GM21723 (cell line): Measurements from ENCODE around the gene OGFRL1.

Experiments
- ATAC-seq: cut with Tn5 transposase; IDR thresholded peaks from one replicate; pipeline ENCODE4 v1.9.1; 2021; ENCODE audit warnings: mild to moderate bottlenecking, moderate library complexity; ENCODE audit not compliant: unreplicated experiment

OGFRL1 gene

GRCh38 chr6:71333050-71333449 lies 44.4 kb downstream of the OGFRL1 start:
- ATAC-seq, result no peak

DNA sequence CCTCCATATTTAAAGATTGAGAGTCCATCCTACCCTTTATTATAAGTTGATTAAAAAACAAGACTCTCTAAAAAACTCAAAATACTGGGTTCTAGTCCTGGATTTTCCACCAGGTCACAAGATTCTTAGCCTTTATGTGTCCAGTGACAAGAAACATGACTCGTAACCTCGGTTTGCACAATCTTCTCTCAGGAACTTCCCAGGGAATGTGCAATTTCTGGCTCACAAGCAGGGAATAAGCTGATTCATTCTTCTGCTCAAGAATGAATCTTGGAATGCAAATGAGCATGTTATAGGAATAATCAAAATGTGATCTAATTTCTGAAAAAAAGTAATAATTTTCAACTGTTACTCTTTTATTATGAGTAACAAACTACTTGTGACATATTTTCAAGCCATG lies 45.1 kb downstream of the OGFRL1 start:
- no peak for ATAC-seq

DNA sequence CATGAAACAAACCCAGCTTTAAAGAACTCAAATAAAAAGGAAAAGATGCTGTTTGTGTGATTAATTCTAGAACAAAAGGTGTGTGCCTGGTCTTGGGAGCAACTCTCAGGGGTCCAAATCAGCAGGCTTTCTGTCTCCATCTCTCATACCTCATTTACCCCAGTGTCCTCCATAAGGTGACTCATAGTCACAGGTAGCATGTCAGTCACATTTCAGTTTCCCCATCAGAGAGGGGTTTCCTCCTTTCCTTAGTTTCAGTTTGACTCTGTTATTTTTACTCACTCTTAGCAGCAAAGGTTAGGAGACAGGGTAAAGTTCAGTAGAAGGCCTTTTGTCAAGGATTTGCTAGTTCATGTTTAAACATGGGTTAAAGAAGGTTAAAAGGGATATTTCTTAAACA lies 46.2 kb downstream of the OGFRL1 start:
- ATAC-seq, result no peak

DNA sequence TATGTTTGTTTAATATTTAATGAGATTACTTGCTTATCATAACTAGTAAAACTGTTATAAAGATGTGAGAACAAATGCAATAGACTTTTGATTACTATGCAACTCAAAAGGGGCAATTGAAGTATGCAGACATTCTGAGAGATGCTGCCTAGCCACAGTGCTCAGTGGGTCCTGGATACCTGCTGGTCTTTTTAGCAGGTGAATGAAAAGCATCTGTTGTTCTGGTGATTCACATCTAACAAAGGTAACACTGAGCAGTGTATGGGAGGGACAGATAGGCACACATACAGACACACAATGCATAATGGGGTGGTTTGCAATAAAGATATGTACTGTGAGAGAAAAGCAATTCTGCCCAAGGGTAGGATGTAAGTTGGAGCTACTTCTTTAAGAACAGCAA lies 46.9 kb downstream of the OGFRL1 start:
- ATAC-seq, result no peak

- ATAC-seq, result no peak
Measured at GRCh38 chr6:71336901-71337300, 48.3 kb downstream of the OGFRL1 start.

DNA sequence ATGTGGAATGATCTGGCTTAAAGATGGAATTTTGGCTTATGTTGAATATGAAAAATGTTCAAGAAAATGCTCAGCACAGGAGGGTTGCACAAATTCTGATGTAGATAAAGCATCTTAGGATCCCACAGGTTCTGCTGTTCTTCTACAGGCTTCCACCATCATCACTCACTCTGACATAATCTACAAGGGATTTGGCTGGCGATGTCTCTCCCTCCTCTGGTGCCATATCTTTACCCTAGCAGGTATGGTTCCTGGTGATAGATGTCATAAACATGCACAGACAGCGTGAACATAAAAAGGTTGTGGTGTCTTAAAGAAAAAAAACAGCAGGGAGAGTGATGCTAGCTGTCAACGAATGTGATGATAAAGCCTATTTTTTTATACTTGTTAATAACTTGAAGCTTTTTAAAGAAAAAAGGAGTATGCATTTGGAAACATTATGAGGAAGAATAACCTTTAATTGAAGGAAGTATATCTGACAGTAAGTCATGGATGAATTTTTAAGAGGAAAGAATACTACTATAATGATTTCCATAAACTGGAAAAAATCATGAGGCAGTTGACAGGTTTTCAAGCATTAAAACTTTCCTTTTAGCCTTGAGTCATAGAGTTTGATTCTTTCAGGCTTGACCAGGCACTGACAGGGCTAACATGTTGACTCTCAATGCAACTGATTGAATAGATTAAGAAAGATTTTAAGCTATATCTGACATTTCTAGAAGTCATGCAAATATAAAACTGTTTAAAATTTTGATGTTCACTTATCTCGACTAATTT lies 50.1 kb downstream of the OGFRL1 start:
- no peak for ATAC-seq

DNA sequence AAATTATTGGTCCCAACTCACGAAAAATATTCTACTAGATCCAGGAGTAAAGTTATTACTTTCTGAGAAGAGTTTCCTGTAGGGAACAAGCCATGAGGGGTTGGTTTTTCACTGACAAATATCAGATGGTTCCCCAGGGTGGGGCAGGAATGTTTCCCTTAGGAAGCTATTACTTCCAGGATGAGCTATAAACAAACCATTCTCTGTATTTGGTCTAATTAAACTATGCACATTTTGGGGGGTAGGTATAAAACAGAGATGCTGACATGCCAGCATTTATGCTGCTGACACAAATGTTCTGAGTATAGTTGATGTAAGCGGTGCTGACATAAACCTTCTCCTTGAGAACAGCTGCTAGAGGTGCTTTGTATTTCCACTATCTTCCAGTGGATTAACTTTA lies 54.2 kb downstream of the OGFRL1 start:
- ATAC-seq, result no peak

- no peak for ATAC-seq
Measured at GRCh38 chr6:71345476-71346333, 57.1 kb downstream of the OGFRL1 start.

GRCh38 chr6:71346334-71346694 lies 57.7 kb downstream of the OGFRL1 start:
- no peak for ATAC-seq

- ATAC-seq, result no peak
Measured at GRCh38 chr6:71347119-71347518, 58.5 kb downstream of the OGFRL1 start.

- no peak for ATAC-seq
Measured at GRCh38 chr6:71349395-71349794, 60.8 kb downstream of the OGFRL1 start.

- no peak for ATAC-seq
Measured at GRCh38 chr6:71349976-71350615, 61.5 kb downstream of the OGFRL1 start.

DNA sequence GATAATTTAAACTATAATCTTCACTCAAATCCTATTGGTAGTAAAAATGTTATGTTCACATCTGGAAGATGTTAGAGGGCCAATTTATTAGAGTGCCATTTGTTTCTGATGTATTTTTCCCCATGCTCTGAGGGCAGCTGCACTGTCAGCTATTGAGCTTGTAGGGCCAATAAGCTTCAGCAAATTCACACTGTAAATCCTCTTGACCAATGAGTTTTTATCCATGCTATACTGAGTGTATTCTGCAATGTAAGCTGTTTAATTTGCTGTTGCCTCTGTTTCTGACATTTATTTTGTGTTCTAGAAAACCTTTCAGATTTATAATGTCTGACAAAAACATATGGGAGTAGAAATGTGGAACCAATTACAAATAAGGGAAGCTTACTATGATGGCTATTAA lies 62.6 kb downstream of the OGFRL1 start:
- no peak for ATAC-seq
